ENCODE data around the gene FOXP1. TPM values are rescaled to one million over a fixed set of nuclear protein-coding genes. Genes with fewer than 3 reads are reported as not detected.

The FOXP1 gene
- total RNA-seq, 2 experiments from 2014 or later = 66.3 to 68.8 TPM

- CTCF ChIA-PET = interaction anchor here (0.5 to 1.2 kb wide), 2 partner anchors 72 to 299 kb away, joined by 3 read pairs; no protein-coding TSS in a partner anchor
- H3K27ac Mint-ChIP-seq = peak overlapping the region; percentile 25
- H3K36me3 Mint-ChIP-seq = peaks cover under 1% of the 10 kb centered on the region
- H3K27me3 Mint-ChIP-seq = peaks cover 13% of the 10 kb centered on the region
- H3K9me3 Mint-ChIP-seq (ENCODE audit: low read depth) = no peaks in the 10 kb centered on the region
- H3K4me3 Mint-ChIP-seq = peak overlapping the region; percentile 66
- DNase-seq = no peak
- ATAC-seq = peak; percentile 24
- H3K4me1 Mint-ChIP-seq = peaks cover 60% of the 10 kb centered on the region
Measured at GRCh38 chr3:71305231-71306206, 278.0 kb downstream of the FOXP1 start.

GRCh38 chr3:71304684-71305083 is 278.8 kb downstream of the FOXP1 start:
- ATAC-seq (no peak), DNase-seq (no peak)
- no peaks in the 10 kb centered on the region for H3K9me3 Mint-ChIP-seq (ENCODE audit: low read depth)
- peaks cover 1% of the 10 kb centered on the region for H3K36me3 Mint-ChIP-seq
- peaks cover 63% of the 10 kb centered on the region for H3K4me1 Mint-ChIP-seq
- H3K27ac Mint-ChIP-seq = no peak overlapping the region
- H3K4me3 Mint-ChIP-seq = peak overlapping the region; percentile 66
- H3K27me3 Mint-ChIP-seq = peaks cover 22% of the 10 kb centered on the region
- CTCF ChIA-PET = interaction anchor here (1.2 kb wide), 1 partner anchor 298 kb away, joined by 3 read pairs; no protein-coding TSS in a partner anchor

- Mint-ChIP-seq H3K4me3 (no peak overlapping the region), H3K27me3 (peaks cover 24% of the 10 kb centered on the region), H3K4me1 (peaks cover 59% of the 10 kb centered on the region), H3K9me3 (ENCODE audit: low read depth) (no peaks in the 10 kb centered on the region), H3K27ac (no peak overlapping the region), H3K36me3 (peaks cover 3% of the 10 kb centered on the region)
- no peak for ATAC-seq
- DNase-seq = no peak
- CTCF ChIA-PET = no interaction called here
Measured at GRCh38 chr3:71304247-71304646, 279.3 kb downstream of the FOXP1 start.

- Mint-ChIP-seq H3K36me3 (peaks cover 3% of the 10 kb centered on the region), H3K9me3 (ENCODE audit: low read depth) (no peaks in the 10 kb centered on the region), H3K4me3 (no peak overlapping the region), H3K27ac (no peak overlapping the region), H3K4me1 (peaks cover 55% of the 10 kb centered on the region), H3K27me3 (peaks cover 26% of the 10 kb centered on the region)
- DNase-seq (no peak), ATAC-seq (no peak)
- CTCF ChIA-PET = no interaction called here
Measured at GRCh38 chr3:71303627-71304200, 279.8 kb downstream of the FOXP1 start.

DNA sequence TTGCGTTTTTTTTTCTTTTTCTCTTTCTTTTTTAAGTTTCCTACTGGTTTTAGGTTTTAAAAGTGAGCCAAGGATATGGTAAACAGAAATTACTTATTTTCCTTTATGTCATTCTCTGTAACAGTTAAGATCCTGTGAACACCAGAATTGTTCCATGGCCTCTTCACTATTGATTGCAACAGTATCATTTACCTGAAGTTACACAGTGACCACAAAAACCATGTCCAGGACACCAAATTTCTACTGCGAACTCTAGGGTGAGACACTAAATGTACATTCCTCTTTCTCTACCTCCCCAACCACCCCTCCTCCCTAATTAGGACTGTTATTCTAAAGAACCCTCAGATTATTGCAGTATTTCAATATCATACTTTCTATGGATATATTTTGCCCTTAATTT is 280.9 kb downstream of the FOXP1 start:
- peaks cover 31% of the 10 kb centered on the region for H3K27me3 Mint-ChIP-seq

GRCh38 chr3:71300951-71301393 is 282.6 kb downstream of the FOXP1 start:
- Mint-ChIP-seq H3K36me3 (peaks cover 12% of the 10 kb centered on the region), H3K27ac (peak overlapping the region; percentile 13), H3K4me3 (peak overlapping the region; percentile 11), H3K27me3 (peaks cover 34% of the 10 kb centered on the region), H3K9me3 (ENCODE audit: low read depth) (no peaks in the 10 kb centered on the region), H3K4me1 (peaks cover 47% of the 10 kb centered on the region)
- DNase-seq (no peak), ATAC-seq (peak; percentile 57)
- CTCF ChIA-PET = interaction anchor here (0.6 kb wide), 1 partner anchor 22 kb away, joined by 3 read pairs; no protein-coding TSS in a partner anchor

More for the DNA sequence above, 280.9 kb downstream of the FOXP1 start:
- ATAC-seq (no peak), DNase-seq (no peak)
- Mint-ChIP-seq H3K36me3 (peaks cover 7% of the 10 kb centered on the region), H3K4me3 (no peak overlapping the region), H3K27ac (no peak overlapping the region), H3K4me1 (peaks cover 47% of the 10 kb centered on the region), H3K9me3 (ENCODE audit: low read depth) (no peaks in the 10 kb centered on the region)
- CTCF ChIA-PET = interaction anchor here (0.6 kb wide), 1 partner anchor 278 kb away, joined by 3 read pairs; no protein-coding TSS in a partner anchor

GRCh38 chr3:71299160-71299559 is 284.4 kb downstream of the FOXP1 start:
- no peak for ATAC-seq
- H3K4me1 Mint-ChIP-seq = peaks cover 35% of the 10 kb centered on the region
- H3K27ac Mint-ChIP-seq = no peak overlapping the region
- H3K36me3 Mint-ChIP-seq = peaks cover 13% of the 10 kb centered on the region
- CTCF ChIA-PET = no interaction called here
- peaks cover 31% of the 10 kb centered on the region for H3K27me3 Mint-ChIP-seq
- H3K4me3 Mint-ChIP-seq = no peak overlapping the region
- H3K9me3 Mint-ChIP-seq (ENCODE audit: low read depth) = no peaks in the 10 kb centered on the region
- DNase-seq = no peak

- peaks cover 16% of the 10 kb centered on the region for H3K27me3 Mint-ChIP-seq
- no peaks in the 10 kb centered on the region for H3K9me3 Mint-ChIP-seq (ENCODE audit: low read depth)
- ATAC-seq = no peak
- no peak for DNase-seq
- H3K36me3 Mint-ChIP-seq = peaks cover 15% of the 10 kb centered on the region
- H3K4me1 Mint-ChIP-seq = peaks cover 1% of the 10 kb centered on the region
- H3K4me3 Mint-ChIP-seq = no peak overlapping the region
- no peak overlapping the region for H3K27ac Mint-ChIP-seq
- CTCF ChIA-PET = no interaction called here
Measured at GRCh38 chr3:71294919-71295318, 288.6 kb downstream of the FOXP1 start.

- CTCF ChIA-PET = interaction anchor here (1.0 kb wide), 1 partner anchor 10 kb away, joined by 3 read pairs; no protein-coding TSS in a partner anchor
Measured at GRCh38 chr3:71290301-71290700, 293.2 kb downstream of the FOXP1 start.

GRCh38 chr3:71288269-71288930 is 295.1 kb downstream of the FOXP1 start:
- ATAC-seq = no peak

More at GRCh38 chr3:71290301-71290700, 293.2 kb downstream of the FOXP1 start:
- H3K36me3 Mint-ChIP-seq = peaks cover 1% of the 10 kb centered on the region
- H3K9me3 Mint-ChIP-seq (ENCODE audit: low read depth) = no peaks in the 10 kb centered on the region
- no peak overlapping the region for H3K27ac Mint-ChIP-seq
- no peaks in the 10 kb centered on the region for H3K27me3 Mint-ChIP-seq
- no peak for DNase-seq
- no peak overlapping the region for H3K4me3 Mint-ChIP-seq
- no peaks in the 10 kb centered on the region for H3K4me1 Mint-ChIP-seq
- no peak for ATAC-seq

GRCh38 chr3:71285086-71285485 is 298.4 kb downstream of the FOXP1 start:
- Mint-ChIP-seq H3K4me1 (no peaks in the 10 kb centered on the region), H3K27me3 (no peaks in the 10 kb centered on the region), H3K36me3 (no peaks in the 10 kb centered on the region), H3K9me3 (ENCODE audit: low read depth) (no peaks in the 10 kb centered on the region), H3K27ac (no peak overlapping the region), H3K4me3 (no peak overlapping the region)
- no peak for ATAC-seq
- CTCF ChIA-PET = no interaction called here
- DNase-seq = no peak

More at GRCh38 chr3:71288269-71288930, 295.1 kb downstream of the FOXP1 start:
- no peaks in the 10 kb centered on the region for H3K27me3 Mint-ChIP-seq
- no peak for DNase-seq
- H3K4me3 Mint-ChIP-seq = no peak overlapping the region
- H3K9me3 Mint-ChIP-seq (ENCODE audit: low read depth) = no peaks in the 10 kb centered on the region
- H3K4me1 Mint-ChIP-seq = no peaks in the 10 kb centered on the region
- CTCF ChIA-PET = no interaction called here
- H3K36me3 Mint-ChIP-seq = peaks cover 1% of the 10 kb centered on the region
- no peak overlapping the region for H3K27ac Mint-ChIP-seq

GRCh38 chr3:71282976-71283375 is 300.6 kb downstream of the FOXP1 start:
- no peak for ATAC-seq
- CTCF ChIA-PET = no interaction called here

DNA sequence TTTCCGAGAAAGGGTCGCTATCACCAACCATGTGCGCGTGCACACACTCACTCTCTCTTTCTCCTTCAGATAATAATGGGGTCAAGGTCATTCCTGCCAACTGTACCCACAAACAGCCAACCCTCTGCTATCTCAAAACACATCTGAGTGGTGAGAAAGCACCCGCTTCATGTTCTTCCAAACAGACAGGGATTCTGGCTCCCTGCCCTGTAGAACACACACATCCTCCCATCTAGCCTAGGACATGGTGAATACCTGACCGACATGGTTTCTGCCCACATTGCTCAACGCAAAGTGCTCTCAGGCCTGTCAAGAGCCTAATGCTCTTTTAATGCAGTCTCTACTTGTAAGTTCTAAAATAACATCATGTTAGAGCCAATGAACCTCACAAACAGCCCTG is 302.2 kb downstream of the FOXP1 start:
- Mint-ChIP-seq H3K9me3 (ENCODE audit: low read depth) (no peaks in the 10 kb centered on the region), H3K4me3 (no peak overlapping the region), H3K4me1 (no peaks in the 10 kb centered on the region), H3K36me3 (no peaks in the 10 kb centered on the region), H3K27me3 (no peaks in the 10 kb centered on the region), H3K27ac (no peak overlapping the region)
- ATAC-seq (no peak), DNase-seq (no peak)
- CTCF ChIA-PET = no interaction called here

More at GRCh38 chr3:71282976-71283375, 300.6 kb downstream of the FOXP1 start:
- Mint-ChIP-seq H3K27ac (no peak overlapping the region), H3K9me3 (ENCODE audit: low read depth) (no peaks in the 10 kb centered on the region), H3K27me3 (no peaks in the 10 kb centered on the region), H3K4me3 (no peak overlapping the region), H3K36me3 (no peaks in the 10 kb centered on the region), H3K4me1 (no peaks in the 10 kb centered on the region)
- no peak for DNase-seq
